Measurements from ENCODE around the gene ERN1. TPM values are rescaled to one million over a fixed set of nuclear protein-coding genes. Genes with fewer than 3 reads are reported as not detected.

The ERN1 gene
- total and polyA plus RNA-seq, 2 of the 13 experiments (the other 11 are each of a cell fraction or from before 2014, with no cell fraction given), result 6.0 to 12.7 TPM

- no peak for TF ChIP-seq ZBTB7B (CRISPR knock-in tag; IDR thresholded peaks at IDR 0.05)
- TF ChIP-seq, protein P1, sequence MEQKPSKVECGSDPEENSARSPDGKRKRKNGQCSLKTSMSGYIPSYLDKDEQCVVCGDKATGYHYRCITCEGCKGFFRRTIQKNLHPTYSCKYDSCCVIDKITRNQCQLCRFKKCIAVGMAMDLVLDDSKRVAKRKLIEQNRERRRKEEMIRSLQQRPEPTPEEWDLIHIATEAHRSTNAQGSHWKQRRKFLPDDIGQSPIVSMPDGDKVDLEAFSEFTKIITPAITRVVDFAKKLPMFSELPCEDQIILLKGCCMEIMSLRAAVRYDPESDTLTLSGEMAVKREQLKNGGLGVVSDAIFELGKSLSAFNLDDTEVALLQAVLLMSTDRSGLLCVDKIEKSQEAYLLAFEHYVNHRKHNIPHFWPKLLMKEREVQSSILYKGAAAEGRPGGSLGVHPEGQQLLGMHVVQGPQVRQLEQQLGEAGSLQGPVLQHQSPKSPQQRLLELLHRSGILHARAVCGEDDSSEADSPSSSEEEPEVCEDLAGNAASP (CRISPR knock-in tag; IDR thresholded peaks at IDR 0.05; ENCODE audit: borderline replicate concordance), result no peak
- no peak for TF ChIP-seq PLRG1 (conservative IDR thresholded peaks at IDR 0.05)
- no peak for TF ChIP-seq KDM5A (IDR thresholded peaks at IDR 0.05; ENCODE audit: borderline replicate concordance, low read length)
- TF ChIP-seq MYC (CRISPR knock-in tag; IDR thresholded peaks at IDR 0.05; ENCODE audit: borderline replicate concordance), result no peak
- TF ChIP-seq ZNF34 (CRISPR knock-in tag; IDR thresholded peaks at IDR 0.05; ENCODE audit: borderline replicate concordance), result 0 out of 2 replicates have a peak, but pooled peaks have one; percentile 21
- no peak for TF ChIP-seq HOXA3 (CRISPR knock-in tag; IDR thresholded peaks at IDR 0.05)
- TF ChIP-seq, protein P2, sequence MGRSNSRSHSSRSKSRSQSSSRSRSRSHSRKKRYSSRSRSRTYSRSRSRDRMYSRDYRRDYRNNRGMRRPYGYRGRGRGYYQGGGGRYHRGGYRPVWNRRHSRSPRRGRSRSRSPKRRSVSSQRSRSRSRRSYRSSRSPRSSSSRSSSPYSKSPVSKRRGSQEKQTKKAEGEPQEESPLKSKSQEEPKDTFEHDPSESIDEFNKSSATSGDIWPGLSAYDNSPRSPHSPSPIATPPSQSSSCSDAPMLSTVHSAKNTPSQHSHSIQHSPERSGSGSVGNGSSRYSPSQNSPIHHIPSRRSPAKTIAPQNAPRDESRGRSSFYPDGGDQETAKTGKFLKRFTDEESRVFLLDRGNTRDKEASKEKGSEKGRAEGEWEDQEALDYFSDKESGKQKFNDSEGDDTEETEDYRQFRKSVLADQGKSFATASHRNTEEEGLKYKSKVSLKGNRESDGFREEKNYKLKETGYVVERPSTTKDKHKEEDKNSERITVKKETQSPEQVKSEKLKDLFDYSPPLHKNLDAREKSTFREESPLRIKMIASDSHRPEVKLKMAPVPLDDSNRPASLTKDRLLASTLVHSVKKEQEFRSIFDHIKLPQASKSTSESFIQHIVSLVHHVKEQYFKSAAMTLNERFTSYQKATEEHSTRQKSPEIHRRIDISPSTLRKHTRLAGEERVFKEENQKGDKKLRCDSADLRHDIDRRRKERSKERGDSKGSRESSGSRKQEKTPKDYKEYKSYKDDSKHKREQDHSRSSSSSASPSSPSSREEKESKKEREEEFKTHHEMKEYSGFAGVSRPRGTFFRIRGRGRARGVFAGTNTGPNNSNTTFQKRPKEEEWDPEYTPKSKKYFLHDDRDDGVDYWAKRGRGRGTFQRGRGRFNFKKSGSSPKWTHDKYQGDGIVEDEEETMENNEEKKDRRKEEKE (IDR thresholded peaks at IDR 0.05), result no peak
- TF ChIP-seq ZNF773 (CRISPR knock-in tag; IDR thresholded peaks at IDR 0.05; ENCODE audit: borderline replicate concordance), result no peak; the same call in 1 of the 2 replicates
- TF ChIP-seq, protein P3, sequence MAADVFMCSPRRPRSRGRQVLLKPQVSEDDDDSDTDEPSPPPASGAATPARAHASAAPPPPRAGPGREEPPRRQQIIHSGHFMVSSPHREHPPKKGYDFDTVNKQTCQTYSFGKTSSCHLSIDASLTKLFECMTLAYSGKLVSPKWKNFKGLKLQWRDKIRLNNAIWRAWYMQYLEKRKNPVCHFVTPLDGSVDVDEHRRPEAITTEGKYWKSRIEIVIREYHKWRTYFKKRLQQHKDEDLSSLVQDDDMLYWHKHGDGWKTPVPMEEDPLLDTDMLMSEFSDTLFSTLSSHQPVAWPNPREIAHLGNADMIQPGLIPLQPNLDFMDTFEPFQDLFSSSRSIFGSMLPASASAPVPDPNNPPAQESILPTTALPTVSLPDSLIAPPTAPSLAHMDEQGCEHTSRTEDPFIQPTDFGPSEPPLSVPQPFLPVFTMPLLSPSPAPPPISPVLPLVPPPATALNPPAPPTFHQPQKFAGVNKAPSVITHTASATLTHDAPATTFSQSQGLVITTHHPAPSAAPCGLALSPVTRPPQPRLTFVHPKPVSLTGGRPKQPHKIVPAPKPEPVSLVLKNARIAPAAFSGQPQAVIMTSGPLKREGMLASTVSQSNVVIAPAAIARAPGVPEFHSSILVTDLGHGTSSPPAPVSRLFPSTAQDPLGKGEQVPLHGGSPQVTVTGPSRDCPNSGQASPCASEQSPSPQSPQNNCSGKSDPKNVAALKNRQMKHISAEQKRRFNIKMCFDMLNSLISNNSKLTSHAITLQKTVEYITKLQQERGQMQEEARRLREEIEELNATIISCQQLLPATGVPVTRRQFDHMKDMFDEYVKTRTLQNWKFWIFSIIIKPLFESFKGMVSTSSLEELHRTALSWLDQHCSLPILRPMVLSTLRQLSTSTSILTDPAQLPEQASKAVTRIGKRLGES (CRISPR knock-in tag; IDR thresholded peaks at IDR 0.05; ENCODE audit: borderline replicate concordance), result no peak
- no peak for TF ChIP-seq JUN (CRISPR knock-in tag; IDR thresholded peaks at IDR 0.05)
- no peak for TF ChIP-seq SNAI1 (CRISPR knock-in tag; IDR thresholded peaks at IDR 0.05; ENCODE audit: borderline replicate concordance)
- TF ChIP-seq NR2C2 (CRISPR knock-in tag; IDR thresholded peaks at IDR 0.05; ENCODE audit: borderline replicate concordance), result peak; percentile 5; the same call in 1 of the 2 replicates
- TF ChIP-seq PAXIP1 (CRISPR knock-in tag; conservative IDR thresholded peaks at IDR 0.05), result peak; percentile 11; the same call in 1 of the 2 replicates
- TF ChIP-seq NKX3-1 (CRISPR knock-in tag; IDR thresholded peaks at IDR 0.05), result no peak
- 0 out of 2 replicates have a peak, but pooled peaks have one; percentile 28 for TF ChIP-seq SP5 (CRISPR knock-in tag; IDR thresholded peaks at IDR 0.05; ENCODE audit: borderline replicate concordance, low read depth)
These were observed 16.6 kb upstream of the ERN1 start (continued) for GRCh38 chr17:64146418-64147109.

Data from HepG2 (cell line).